RWPE1 (cell line): ENCODE data around the gene WNT7B.

ENCODE experiments used
- CTCF ChIA-PET: fragments of 350-600 bp; sonication (Branson Sonifier 250); formaldehyde crosslinking; extraction: SDS; loops from one replicate; lab custom pipeline; 2021; lab: Yijun Ruan, JAX
- POLR2A ChIA-PET: fragments of 400-600 bp; formaldehyde crosslinking; extraction: SDS; loops from one replicate; lab custom pipeline; 2020; ENCODE audit warnings: antibody characterized with exemption; ENCODE audit not compliant: low non-redundant PET; lab: Yijun Ruan, JAX
- DNase-seq: peaks from one replicate; pipeline ENCODE4 v3.0.0; 2012; ENCODE audit warnings: low spot score
- H3K27ac ChIP-seq: fragments of 450-650 bp; 2 replicates; pipeline ENCODE4 v1.5.1; 2017
- CTCF ChIP-seq: fragments of 450-650 bp; conservative IDR thresholded peaks from 2 replicates; pipeline ENCODE4 v1.5.1; 2017; ENCODE audit warnings: low read depth, mild to moderate bottlenecking

WNT7B gene

GRCh38 chr22:45977003-45977411 lies at the start of gene WNT7B:
WNT7B (minus strand) TSS chr22:45977162; CDS start chr22:45976754, 408 bp downstream.
- POLR2A ChIA-PET, result interaction anchor here (0.6 kb wide), 2 partner anchors 11 to 32 kb away, joined by 3 read pairs; no protein-coding TSS in a partner anchor
- CTCF ChIA-PET, result interaction anchor here (0.6 kb wide), 2 partner anchors 325 to 399 kb away, joined by 3 read pairs; no protein-coding TSS in a partner anchor
- no peak for TF ChIP-seq CTCF
- peak within 1 kb of the TSS; percentile 68 for H3K27ac ChIP-seq
- DNase-seq, result peak; percentile 63

GRCh38 chr22:46025973-46026898 lies 49.3 kb upstream of the WNT7B start:
- POLR2A ChIA-PET, result no interaction called here
- DNase-seq, result no peak
- no peak for TF ChIP-seq CTCF
- CTCF ChIA-PET, result interaction anchor here (0.7 kb wide), 1 partner anchor 265 kb away, joined by 4 read pairs; no protein-coding TSS in a partner anchor
- peak overlapping the region; percentile 59 for H3K27ac ChIP-seq

GRCh38 chr22:46025225-46025972 lies 48.4 kb upstream of the WNT7B start:
- CTCF ChIA-PET, result interaction anchor here (0.7 kb wide), 1 partner anchor 266 kb away, joined by 4 read pairs; no protein-coding TSS in a partner anchor
- TF ChIP-seq CTCF, result no peak
- DNase-seq, result no peak

GRCh38 chr22:46024136-46024840 lies 47.3 kb upstream of the WNT7B start:
- DNase-seq, result no peak
- ChIA-PET POLR2A (interaction anchor here (0.6 to 0.7 kb wide), 2 partner anchors 516 to 860 kb away, joined by 3 to 10 read pairs; partner anchors contain the start of gene NUP50), CTCF (interaction anchor here (0.7 kb wide), 1 partner anchor 11 kb away, joined by 3 read pairs; no protein-coding TSS in a partner anchor)
- TF ChIP-seq CTCF, result no peak
- H3K27ac ChIP-seq, result peak overlapping the region; percentile 29; the same call in 1 of the 2 replicates

More at GRCh38 chr22:46025225-46025972, 48.4 kb upstream of the WNT7B start:
- 0 out of 2 replicates have a peak overlapping the region, but pooled peaks have one; percentile 5 for H3K27ac ChIP-seq
- POLR2A ChIA-PET, result interaction anchor here (0.6 to 0.7 kb wide), 2 partner anchors 515 to 862 kb away, joined by 3 to 10 read pairs; partner anchors contain the start of gene NUP50

GRCh38 chr22:46023558-46023981 lies 46.6 kb upstream of the WNT7B start:
- peak overlapping the region; percentile 29; the same call in 1 of the 2 replicates for H3K27ac ChIP-seq
- DNase-seq, result peak; percentile 18
- CTCF ChIA-PET, result interaction anchor here (0.6 to 0.7 kb wide), 2 partner anchors 12 kb away, joined by 3 read pairs; no protein-coding TSS in a partner anchor
- TF ChIP-seq CTCF, result no peak
- POLR2A ChIA-PET, result no interaction called here
